H1 (cell line): ENCODE measurements around the gene FAH. TPM values are rescaled to one million over a fixed set of nuclear protein-coding genes. Genes with fewer than 3 reads are reported as not detected.
"Not testable (repeated sequence)": the region's sequence is repeated elsewhere in the genome, so short reads cannot be mapped to it uniquely, and the experiment has no call there.

ENCODE experiments used
- CTCF ChIA-PET: fragments of 300-600 bp; sonication (Branson Sonifier 250); formaldehyde crosslinking; loops from one replicate; lab custom pipeline; 2021; ENCODE audit not compliant: partially characterized antibody; lab: Charles Lee
- POLR2A ChIA-PET: fragments of 300-600 bp; sonication (Branson Sonifier 250); formaldehyde crosslinking; loops from one replicate; lab custom pipeline; 2021; ENCODE audit warnings: inconsistent platforms; ENCODE audit not compliant: partially characterized antibody; lab: Charles Lee
- DNase-seq, 2 experiments: peaks; one replicate each; pipeline versions ENCODE4 v3.0.0 to v3.0.0-alpha.2; 2010 to 2022; ENCODE audit warnings: low spot score in 2 of 2, low read depth in 1 of 2, mixed read lengths in 1 of 2
- FAIRE-seq: peaks from 2 replicates; lab custom pipeline; 2011; peaks lifted over from hg19 to GRCh38; lab: Jason Lieb, UNC
- H2AFZ ChIP-seq: 2 replicates; pipeline ENCODE4 v1.8.1; 2012; ENCODE audit warnings: low read length, inconsistent platforms
- H2AK5ac ChIP-seq: 2 replicates; pipeline ENCODE4 v1.6.1; 2013; ENCODE audit warnings: low read depth, low read length
- H2BK120ac ChIP-seq: replicated peaks from 2 replicates; pipeline ENCODE3; 2013; ENCODE audit warnings: low read depth, low read length, inconsistent platforms
- H2BK12ac ChIP-seq: 2 replicates; pipeline ENCODE4 v1.6.1; 2013; ENCODE audit warnings: low read depth, low read length
- H2BK15ac ChIP-seq: 2 replicates; pipeline ENCODE4 v1.6.1; 2013; ENCODE audit warnings: low read length
- H2BK20ac ChIP-seq: 2 replicates; pipeline ENCODE4 v1.6.1; 2013; ENCODE audit warnings: low read length
- H2BK5ac ChIP-seq: 2 replicates; pipeline ENCODE4 v1.6.1; 2013; ENCODE audit warnings: low read depth, low read length
- H3K14ac ChIP-seq: 2 replicates; pipeline ENCODE4 v1.6.1; 2013; ENCODE audit warnings: inconsistent platforms; ENCODE audit not compliant: insufficient read length
- H3K18ac ChIP-seq: 2 replicates; pipeline ENCODE4 v1.6.1; 2013; ENCODE audit warnings: low read length; ENCODE audit errors: extremely low read depth
- H3K23ac ChIP-seq: 2 replicates; pipeline ENCODE4 v1.6.1; 2013; ENCODE audit warnings: inconsistent platforms; ENCODE audit not compliant: insufficient read length
- H3K23me2 ChIP-seq: 2 replicates; pipeline ENCODE4 v1.6.1; 2013; ENCODE audit warnings: low read depth, low read length
- H3K27ac ChIP-seq: 2 replicates; pipeline ENCODE4 v1.6.1; 2011; ENCODE audit warnings: low read depth, low read length, inconsistent platforms
- H3K27me3 ChIP-seq, 4 experiments: replicated peaks in 1 of 4; 1 replicate in 1 of 4; 2 replicates in 3 of 4; pipeline versions ENCODE4 v1.6.1 to v1.8.1; 2011 to 2013; ENCODE audit warnings: low read length in 3 of 4, mild to moderate bottlenecking in 3 of 4, inconsistent platforms in 2 of 4, mixed read lengths in 2 of 4, moderate library complexity in 1 of 4; ENCODE audit not compliant: control insufficient read depth in 3 of 4, insufficient read depth in 3 of 4; ENCODE audit errors: extremely low read depth in 1 of 4
- H3K36me3 ChIP-seq, 4 experiments: 2 replicates each; pipeline versions ENCODE4 v1.6.1 to v1.8.1; 2011 to 2013; ENCODE audit warnings: mild to moderate bottlenecking in 4 of 4, low read length in 3 of 4, moderate library complexity in 2 of 4, control low read depth in 1 of 4, inconsistent platforms in 1 of 4; ENCODE audit not compliant: insufficient read depth in 4 of 4, control insufficient read depth in 2 of 4
- H3K4ac ChIP-seq: replicated peaks from 2 replicates; pipeline ENCODE3; 2013; ENCODE audit warnings: low read length, low read depth, mixed read lengths, inconsistent platforms; ENCODE audit not compliant: insufficient read length
- H3K4me1 ChIP-seq, 4 experiments: replicated peaks in 1 of 4; 1 replicate in 1 of 4; 2 replicates in 3 of 4; pipeline versions ENCODE4 v1.6.1 to v1.8.1; 2011 to 2013; ENCODE audit warnings: low read length in 3 of 4, inconsistent platforms in 2 of 4, mixed read lengths in 1 of 4; ENCODE audit not compliant: insufficient read depth in 4 of 4, control insufficient read depth in 3 of 4
- H3K4me2 ChIP-seq, 2 experiments: 2 replicates each; pipeline versions ENCODE4 v1.6.1 to v1.8.1; 2011 to 2013; ENCODE audit warnings: low read depth in 2 of 2, low read length in 2 of 2, control low read depth in 1 of 2, inconsistent platforms in 1 of 2, mild to moderate bottlenecking in 1 of 2; ENCODE audit not compliant: insufficient read depth in 1 of 2
- H3K4me3 ChIP-seq, 4 experiments: fragments of 200-600, 300-600 bp in 1 of 4; sonication (generic), shearing (Covaris generic), sonication (Bioruptor Twin) in 1 of 4; 2 replicates each; pipeline versions ENCODE4 v1.5.1 to v1.8.1; 2011 to 2016; ENCODE audit warnings: low read length in 4 of 4, low read depth in 3 of 4, control low read depth in 2 of 4, inconsistent platforms in 2 of 4, mild to moderate bottlenecking in 2 of 4, mixed read lengths in 1 of 4, moderate library complexity in 1 of 4; ENCODE audit not compliant: insufficient read depth in 2 of 4; ENCODE audit errors: extremely low read depth in 1 of 4
- H3K56ac ChIP-seq: replicated peaks from 2 replicates; pipeline ENCODE3; 2013; ENCODE audit warnings: low read depth, mild to moderate bottlenecking, mixed read lengths, low read length, inconsistent platforms; ENCODE audit not compliant: insufficient read length
- H3K79me1 ChIP-seq: 2 replicates; pipeline ENCODE4 v1.6.1; 2013; ENCODE audit warnings: low read depth, low read length, control low read depth
- H3K79me2 ChIP-seq, 2 experiments: 2 replicates each; pipeline versions ENCODE4 v1.6.1 to v1.8.1; 2012 to 2013; ENCODE audit warnings: low read length in 2 of 2, mild to moderate bottlenecking in 2 of 2, inconsistent platforms in 1 of 2; ENCODE audit not compliant: insufficient read depth in 2 of 2, control insufficient read depth in 1 of 2
- H3K9ac ChIP-seq, 4 experiments: replicated peaks in 1 of 4; 1 replicate in 1 of 4; 2 replicates in 3 of 4; pipeline versions ENCODE4 v1.6.1 to v1.8.1; 2011 to 2013; ENCODE audit warnings: low read depth in 3 of 4, low read length in 3 of 4, control low read depth in 2 of 4, mild to moderate bottlenecking in 2 of 4, moderate library complexity in 2 of 4, inconsistent platforms in 1 of 4; ENCODE audit errors: extremely low read depth in 1 of 4
- H3K9me3 ChIP-seq, 2 experiments: 2 replicates each; pipeline versions ENCODE4 v1.6.1 to v1.8.1; 2012 to 2013; ENCODE audit warnings: mild to moderate bottlenecking in 2 of 2, moderate library complexity in 2 of 2, control low read depth in 1 of 2, inconsistent platforms in 1 of 2, low read depth in 1 of 2, low read length in 1 of 2, mixed read lengths in 1 of 2; ENCODE audit not compliant: insufficient read depth in 2 of 2
- H4K20me1 ChIP-seq, 2 experiments: replicated peaks in 1 of 2; 2 replicates each; pipeline versions ENCODE3 to v1.8.1; 2011 to 2013; ENCODE audit warnings: inconsistent platforms in 2 of 2, low read length in 2 of 2, mild to moderate bottlenecking in 1 of 2; ENCODE audit not compliant: insufficient read depth in 2 of 2, control insufficient read depth in 1 of 2
- H4K5ac ChIP-seq: 2 replicates; pipeline ENCODE4 v1.6.1; 2013; ENCODE audit warnings: low read length, low read depth, mixed read lengths, inconsistent platforms; ENCODE audit not compliant: insufficient read length
- H4K8ac ChIP-seq: 2 replicates; pipeline ENCODE4 v1.8.0; 2013; ENCODE audit warnings: mild to moderate bottlenecking, moderate library complexity, low read length, inconsistent platforms; ENCODE audit not compliant: insufficient read depth; ENCODE audit errors: extremely low read depth
- H4K91ac ChIP-seq: replicated peaks from 2 replicates; pipeline ENCODE3; 2013; ENCODE audit warnings: low read length, mixed read lengths, inconsistent platforms; ENCODE audit not compliant: insufficient read length
- WGBS, 2 experiments: shearing (Covaris generic) in 1 of 2; methylation state at CpG; one replicate each; pipeline versions ENCODE4 v1.1.6 to v1.1.7; 2013 to 2015; ENCODE audit warnings: low lambda C conversion rate in 2 of 2, mixed read lengths in 2 of 2, inconsistent platforms in 1 of 2, low coverage in 1 of 2, missing lambda C conversion rate in 1 of 2; ENCODE audit not compliant: insufficient replicate concordance in 2 of 2, insufficient coverage in 1 of 2, insufficient read length in 1 of 2; ENCODE audit errors: extremely low coverage in 1 of 2, missing lambda C conversion rate in 1 of 2; 5-methylcytosine and 5-hydroxymethylcytosine counted together
- polyA plus RNA-seq, 7 experiments: library from polyadenylated mRNA; depleted of rRNA in 3 of 7; stranded (reverse) in 5 of 7; unstranded in 2 of 7; fragments of >200 nt in 5 of 7; fragments of 200-250 nt in 2 of 7; gene quantifications; 1 replicate in 5 of 7; 2 replicates in 1 of 7; 4 replicates in 1 of 7; pipeline versions ENCODE4 v1.2.1 to v1.2.3, GENCODE V29; 2011 to 2013; ENCODE audit warnings: missing spikeins in 2 of 7, mixed read lengths in 2 of 7
- total RNA-seq: library from RNA; stranded (reverse); fragmentation: NEBNext Ultra II Directional; extraction: Animal tissue kit (Norgen Biotek cat#: 25700); gene quantifications from 2 replicates; pipeline ENCODE4 v1.2.1, GENCODE V29; 2021

FAH gene
- total and polyA plus RNA-seq, 2 of the 8 experiments (the other 6 are each of a cell fraction or from before 2014, with no cell fraction given) = 20.0 to 21.7 TPM

DNA sequence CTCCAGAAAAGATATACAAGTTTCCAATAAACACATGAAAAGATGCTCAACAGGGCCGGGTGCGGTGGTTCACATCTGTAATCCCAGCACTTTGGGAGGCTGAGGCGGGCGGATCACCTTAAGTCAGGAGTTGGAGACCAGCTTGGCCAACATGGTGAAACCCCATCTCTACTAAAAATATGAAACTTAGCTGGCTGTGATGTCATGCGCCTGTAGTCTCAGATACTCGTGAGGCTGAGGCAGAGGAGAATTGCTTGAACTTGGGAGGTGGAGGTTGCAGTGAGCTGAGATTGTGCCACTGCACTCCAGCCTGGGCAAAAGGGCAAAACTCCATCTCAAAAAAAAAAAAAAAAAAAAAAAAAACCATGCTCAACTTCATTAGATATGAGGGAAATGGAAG, 25.5 kb upstream of the FAH start:
- POLR2A ChIA-PET = interaction anchor here (1.2 to 1.8 kb wide), 2 partner anchors 8 to 9 kb away, joined by 4 read pairs; no protein-coding TSS in a partner anchor

More for the DNA sequence above, 25.5 kb upstream of the FAH start:
- not testable (repeated sequence) for H3K23me2 ChIP-seq, H3K4me2 ChIP-seq, H2BK120ac ChIP-seq, H2AFZ ChIP-seq, H2BK15ac ChIP-seq, DNase-seq, H3K4me1 ChIP-seq, FAIRE-seq, H3K4me3 ChIP-seq, H2AK5ac ChIP-seq, H3K79me1 ChIP-seq, H4K5ac ChIP-seq, H4K8ac ChIP-seq, H3K9me3 ChIP-seq, H3K4ac ChIP-seq, H3K79me2 ChIP-seq, H4K91ac ChIP-seq, H2BK12ac ChIP-seq, H2BK5ac ChIP-seq, H3K14ac ChIP-seq, H3K56ac ChIP-seq, H3K27ac ChIP-seq, H4K20me1 ChIP-seq, H3K9ac ChIP-seq, H3K27me3 ChIP-seq, H2BK20ac ChIP-seq, H3K18ac ChIP-seq, H3K23ac ChIP-seq
- H3K36me3 ChIP-seq = peaks cover 4 to 40% (median 14%) of the 10 kb centered on the region in 4 experiments; a peak in 7 of 8 replicates
- WGBS, 2 experiments = 96% methylated on average over 6 of the region's 6 CpGs; no CpG with 5 or more reads in 1 of the 2 experiments
- CTCF ChIA-PET = interaction anchor here (0.6 to 1.7 kb wide), 2 partner anchors 18 to 115 kb away, joined by 3 to 4 read pairs; no protein-coding TSS in a partner anchor
